GM12865 (cell line): ENCODE results near the gene MESD.

Experiments used
- DNase-seq: peaks from one replicate; pipeline ENCODE4 v3.0.0; 2010; ENCODE audit warnings: low read depth
- H3K4me3 ChIP-seq: 2 replicates; pipeline ENCODE4 v1.5.1; 2011; ENCODE audit warnings: mild to moderate bottlenecking, low read depth, low read length, control low read depth
- CTCF ChIP-seq: IDR thresholded peaks from 2 replicates; pipeline ENCODE4 v1.5.1; 2011; ENCODE audit warnings: low read length, control low read depth, low read depth, inconsistent platforms; ENCODE audit not compliant: insufficient read depth; ENCODE audit errors: missing control alignments

Gene MESD

GRCh38 chr15:81014446-81015093 is 25.0 kb upstream of the MESD start:
- no peak for TF ChIP-seq CTCF
- DNase-seq = peak; percentile 43
- H3K4me3 ChIP-seq = no peak overlapping the region

- H3K4me3 ChIP-seq = no peak overlapping the region
- no peak for DNase-seq
- TF ChIP-seq CTCF = no peak
Observed at GRCh38 chr15:81013396-81013929, 23.8 kb upstream of the MESD start.

GRCh38 chr15:81012588-81012987 is 23.0 kb upstream of the MESD start:
- no peak for DNase-seq
- no peak for TF ChIP-seq CTCF
- no peak overlapping the region for H3K4me3 ChIP-seq

GRCh38 chr15:81011593-81011992 is 22.0 kb upstream of the MESD start:
- TF ChIP-seq CTCF = no peak
- DNase-seq = no peak
- H3K4me3 ChIP-seq = no peak overlapping the region

- H3K4me3 ChIP-seq = no peak overlapping the region
- no peak for DNase-seq
- no peak for TF ChIP-seq CTCF
Observed at GRCh38 chr15:81010086-81010485, 20.5 kb upstream of the MESD start.

GRCh38 chr15:81008312-81008711 is 18.7 kb upstream of the MESD start:
- H3K4me3 ChIP-seq = no peak overlapping the region
- no peak for DNase-seq
- no peak for TF ChIP-seq CTCF

- H3K4me3 ChIP-seq = no peak overlapping the region
- DNase-seq = no peak
- no peak for TF ChIP-seq CTCF
Observed at GRCh38 chr15:81007428-81008064, 17.9 kb upstream of the MESD start.
